HT-29 (cell line): ENCODE data around the gene INF2. TPM values are rescaled to one million over a fixed set of nuclear protein-coding genes. Genes with fewer than 3 reads are reported as not detected.
A peak's percentile ranks its signal among the peaks of the same experiment; 100 is the strongest.

Source experiments
- DNase-seq: peaks from one replicate; pipeline ENCODE4 v3.0.0-alpha.2; 2015; ENCODE audit warnings: low spot score
- small RNA-seq: library from RNA; depleted of rRNA; stranded (forward); fragments of <200 nt; gene quantifications from one replicate; pipeline ENCODE3, GENCODE V24; 2014
- total RNA-seq: library from RNA; depleted of rRNA; stranded (reverse); fragments of >200 nt; shearing (Covaris generic); gene quantifications from 2 replicates; pipeline ENCODE4 v1.2.3, GENCODE V29; 2014; rRNA removed

Gene INF2
- total RNA-seq, 1 experiment from 2014 or later: 322 TPM

- DNase-seq: peak; percentile 80
Observed at GRCh38 chr14:104768437-104769323, 79.3 kb downstream of the INF2 start.

DNA sequence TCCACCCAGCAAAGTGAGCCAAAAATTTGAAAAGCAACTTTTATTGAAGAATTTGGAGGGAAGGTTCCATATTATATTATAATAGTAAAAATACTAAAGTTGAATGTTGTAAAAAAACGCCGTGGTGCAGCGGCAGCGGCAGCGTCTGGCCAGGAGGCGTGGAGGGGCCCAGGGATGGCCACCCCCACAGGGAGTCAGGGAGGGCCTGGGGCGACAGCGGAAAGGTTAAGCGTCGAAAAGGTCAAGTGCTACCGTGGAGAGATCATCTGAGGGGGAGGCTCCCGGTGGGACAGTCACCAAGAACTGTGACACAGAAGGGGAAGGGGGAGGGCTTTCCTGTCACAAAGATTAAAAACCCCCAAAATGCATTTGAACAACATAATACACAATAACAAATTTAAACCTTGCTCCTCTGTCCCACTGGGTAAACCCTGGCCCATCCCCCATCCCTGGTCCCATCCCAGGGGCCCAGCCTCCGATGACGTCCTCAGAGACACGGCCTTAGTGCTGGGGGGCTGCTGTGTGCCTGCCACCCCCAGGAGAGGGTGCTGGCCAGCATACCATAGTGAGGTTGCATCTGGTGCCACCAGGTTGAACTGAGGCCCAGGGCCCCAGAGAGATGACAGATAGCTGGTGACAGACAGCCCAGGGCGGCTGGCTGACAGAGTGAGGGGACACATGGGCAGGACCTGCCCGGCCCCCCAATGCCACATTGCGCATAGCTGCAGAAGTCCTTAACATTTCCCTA lies 80.1 kb downstream of the INF2 start:
- no peak for DNase-seq

DNA sequence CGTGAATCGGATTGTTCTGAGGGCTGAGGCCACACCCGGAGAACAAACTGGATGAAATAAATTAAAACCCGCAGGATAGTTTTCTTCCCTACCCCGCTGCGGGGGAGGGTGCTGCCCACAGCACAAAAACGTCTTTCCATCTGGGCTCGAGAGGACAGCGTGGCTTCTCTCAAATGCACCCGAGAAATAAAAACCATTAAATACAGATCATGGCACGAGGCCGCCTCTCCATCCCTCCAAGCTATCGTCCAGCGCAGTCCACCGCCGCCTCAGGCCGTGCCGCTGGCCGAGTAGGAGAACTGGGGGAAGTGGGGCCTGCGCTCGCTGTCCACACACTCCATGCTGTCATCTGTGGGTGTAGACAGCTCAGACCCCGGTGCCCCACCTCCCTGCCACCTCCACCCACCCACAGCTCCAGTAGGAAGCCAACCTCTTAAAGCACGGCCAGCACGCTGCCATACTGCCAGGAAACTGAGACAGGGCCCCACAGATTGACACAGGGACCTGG lies 80.7 kb downstream of the INF2 start:
- no peak for DNase-seq

DNA sequence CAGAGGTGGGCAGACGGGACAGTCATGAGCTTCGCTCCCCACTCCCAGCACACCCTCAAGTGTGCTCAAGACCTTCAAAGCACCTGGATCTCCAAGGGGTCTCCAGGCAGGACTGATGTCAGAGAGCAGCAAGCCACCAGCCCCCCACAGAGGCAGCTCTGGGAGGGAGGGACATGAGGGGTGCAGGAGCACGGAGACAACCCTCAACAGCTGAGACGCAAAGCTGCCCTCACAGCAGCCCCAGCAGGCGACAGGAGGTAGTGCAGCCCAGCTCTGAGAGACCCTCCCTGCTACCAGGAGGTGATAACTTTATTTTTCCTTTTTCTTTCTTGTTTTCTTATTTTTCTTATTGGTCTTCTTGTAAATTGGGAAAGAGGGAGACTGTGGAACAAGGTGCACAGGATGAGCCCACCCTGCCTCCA lies 81.4 kb downstream of the INF2 start:
- DNase-seq: peak; percentile 9

GRCh38 chr14:104771374-104771773 lies 82.0 kb downstream of the INF2 start:
- no peak for DNase-seq

Small RNA genes lying within 50 kb of the gene (small RNA-seq; reads per million reads assigned to genes)
- gene MIR4710: not detected

Other genes starting within 250 kb of the INF2 start
- gene C14orf180, start 109.9 kb upstream of the INF2 start, total RNA-seq: 0.38 and 1.5 TPM in 2 replicates
- not detected in 2 replicates for gene TMEM179, start 84.8 kb upstream of the INF2 start, total RNA-seq
- 2.1 and 8.3 TPM in 2 replicates for gene ADSS1, start 34.6 kb downstream of the INF2 start, total RNA-seq
- gene SIVA1, start 63.5 kb downstream of the INF2 start, total RNA-seq: 243 and 250 TPM in 2 replicates
- 161 and 168 TPM in 2 replicates for gene AKT1, start 106.1 kb downstream of the INF2 start, total RNA-seq
- 12.1 and 17.2 TPM in 2 replicates for gene ZBTB42, start 111.5 kb downstream of the INF2 start, total RNA-seq
- gene CEP170B, start 175.7 kb downstream of the INF2 start, total RNA-seq: 69.3 and 78.1 TPM in 2 replicates
- gene PLD4, start 235.3 kb downstream of the INF2 start, total RNA-seq: not detected in 2 replicates